ENCODE data around the gene NCOA3. TPM values are rescaled to one million over a fixed set of nuclear protein-coding genes. Genes with fewer than 3 reads are reported as not detected.

The NCOA3 gene
- total and polyA plus RNA-seq, 10 of the 15 experiments (the other 5 are each of a cell fraction or from before 2014, with no cell fraction given): 16.9 to 96.2 (median 73.6) TPM

- TF ChIP-seq, protein P1, sequence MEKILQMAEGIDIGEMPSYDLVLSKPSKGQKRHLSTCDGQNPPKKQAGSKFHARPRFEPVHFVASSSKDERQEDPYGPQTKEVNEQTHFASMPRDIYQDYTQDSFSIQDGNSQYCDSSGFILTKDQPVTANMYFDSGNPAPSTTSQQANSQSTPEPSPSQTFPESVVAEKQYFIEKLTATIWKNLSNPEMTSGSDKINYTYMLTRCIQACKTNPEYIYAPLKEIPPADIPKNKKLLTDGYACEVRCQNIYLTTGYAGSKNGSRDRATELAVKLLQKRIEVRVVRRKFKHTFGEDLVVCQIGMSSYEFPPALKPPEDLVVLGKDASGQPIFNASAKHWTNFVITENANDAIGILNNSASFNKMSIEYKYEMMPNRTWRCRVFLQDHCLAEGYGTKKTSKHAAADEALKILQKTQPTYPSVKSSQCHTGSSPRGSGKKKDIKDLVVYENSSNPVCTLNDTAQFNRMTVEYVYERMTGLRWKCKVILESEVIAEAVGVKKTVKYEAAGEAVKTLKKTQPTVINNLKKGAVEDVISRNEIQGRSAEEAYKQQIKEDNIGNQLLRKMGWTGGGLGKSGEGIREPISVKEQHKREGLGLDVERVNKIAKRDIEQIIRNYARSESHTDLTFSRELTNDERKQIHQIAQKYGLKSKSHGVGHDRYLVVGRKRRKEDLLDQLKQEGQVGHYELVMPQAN (conservative IDR thresholded peaks at IDR 0.05): no peak
- no peak for TF ChIP-seq EZH2 (IDR thresholded peaks at IDR 0.05; ENCODE audit: borderline replicate concordance, control insufficient read depth, low read depth, low read length)
- TF ChIP-seq IKZF2 (IDR thresholded peaks at IDR 0.05): peak in 1 of 2 experiments; percentile 8; a peak in 1 of 4 replicates
- no peak for TF ChIP-seq REST (IDR thresholded peaks at IDR 0.05; ENCODE audit: low read depth, low read length)
- no peak for TF ChIP-seq SMAD5 (IDR thresholded peaks at IDR 0.05; ENCODE audit: low read depth)
- peak in 1 of 2 experiments; percentile 62; a peak in 1 of 4 replicates for TF ChIP-seq EP300 (IDR thresholded peaks at IDR 0.05; ENCODE audit: borderline replicate concordance in 1 of 2, control insufficient read depth in 1 of 2, low read depth in 2 of 2, low read length in 2 of 2)
- peak; percentile 90 for TF ChIP-seq YY1 (IDR thresholded peaks at IDR 0.05; ENCODE audit: low read depth, low read length)
- TF ChIP-seq ZBED1 (IDR thresholded peaks at IDR 0.05; ENCODE audit: borderline replicate concordance): no peak
- no peak for TF ChIP-seq ZNF592 (IDR thresholded peaks at IDR 0.05)
- TF ChIP-seq CBX5 (IDR thresholded peaks at IDR 0.05; ENCODE audit: low read depth): no peak
- TF ChIP-seq SPI1 (IDR thresholded peaks at IDR 0.05; ENCODE audit: borderline replicate concordance, insufficient read depth, low read depth, low read length): peak; percentile 38; the same call in 1 of the 2 replicates
- no peak for TF ChIP-seq ATF2 (IDR thresholded peaks at IDR 0.05; ENCODE audit: low read length)
- TF ChIP-seq SIN3A (IDR thresholded peaks at IDR 0.05; ENCODE audit: low read depth, low read length): no peak
- TF ChIP-seq BACH1 (IDR thresholded peaks at IDR 0.05; ENCODE audit: borderline replicate concordance): no peak
- TF ChIP-seq ZNF207 (IDR thresholded peaks at IDR 0.05; ENCODE audit: borderline replicate concordance): no peak
- peak; percentile 27; the same call in 1 of the 2 replicates for TF ChIP-seq MXI1 (IDR thresholded peaks at IDR 0.05; ENCODE audit: low read depth, low read length)
- TF ChIP-seq MAX (IDR thresholded peaks at IDR 0.05; ENCODE audit: low read depth, low read length): no peak
These were observed 73.1 kb downstream of the NCOA3 start (continued) for GRCh38 chr20:47574616-47575364.

All from GM12878 (cell line).